ENCODE results near the gene FBP2.
"Not testable (repeated sequence)": the region's sequence is repeated elsewhere in the genome, so short reads cannot be mapped to it uniquely, and the experiment has no call there.

Gene FBP2

GRCh38 chr9:94602666-94603065, 9.0 kb upstream of the FBP2 start:
- no peak for TF ChIP-seq CTCF (conservative IDR thresholded peaks at IDR 0.05; ENCODE audit: low read depth)
- ChIA-PET POLR2A (ENCODE audit: low non-redundant PET) (no interaction called here), CTCF (interaction anchor here (1.3 kb wide), 1 partner anchor 48 kb away, joined by 3 read pairs; the partner anchor contains the start of gene PCAT7)
- no peak for DNase-seq (ENCODE audit: low spot score)
- no peak overlapping the region for H3K27ac ChIP-seq

- CTCF ChIA-PET, result interaction anchor here (0.6 to 0.9 kb wide), 3 partner anchors 47 to 795 kb away, joined by 3 to 4 read pairs (median 4); no protein-coding TSS in a partner anchor
- POLR2A ChIA-PET (ENCODE audit: low non-redundant PET), result no interaction called here
Observed at GRCh38 chr9:94600715-94601114, 7.1 kb upstream of the FBP2 start.

GRCh38 chr9:94600258-94600657, 6.6 kb upstream of the FBP2 start:
- DNase-seq (ENCODE audit: low spot score), result no peak
- no peak overlapping the region for H3K27ac ChIP-seq
- POLR2A ChIA-PET (ENCODE audit: low non-redundant PET), result no interaction called here
- no peak for TF ChIP-seq CTCF (conservative IDR thresholded peaks at IDR 0.05; ENCODE audit: low read depth)
- CTCF ChIA-PET, result interaction anchor here (0.6 to 0.9 kb wide), 2 partner anchors 46 to 181 kb away, joined by 3 to 4 read pairs; no protein-coding TSS in a partner anchor

More at GRCh38 chr9:94600715-94601114, 7.1 kb upstream of the FBP2 start:
- no peak for TF ChIP-seq CTCF (conservative IDR thresholded peaks at IDR 0.05; ENCODE audit: low read depth)
- no peak for DNase-seq (ENCODE audit: low spot score)
- no peak overlapping the region for H3K27ac ChIP-seq

- CTCF ChIA-PET, result no interaction called here
- POLR2A ChIA-PET (ENCODE audit: low non-redundant PET), result no interaction called here
- DNase-seq (ENCODE audit: low spot score), result no peak
- TF ChIP-seq CTCF (conservative IDR thresholded peaks at IDR 0.05; ENCODE audit: low read depth), result no peak
- H3K27ac ChIP-seq, result no peak overlapping the region
Observed at GRCh38 chr9:94599102-94599501, 5.5 kb upstream of the FBP2 start.

GRCh38 chr9:94592683-94593082, 941 bp downstream of the FBP2 start:
- DNase-seq (ENCODE audit: low spot score); POLR2A ChIA-PET (ENCODE audit: low non-redundant PET); CTCF ChIA-PET; H3K27ac ChIP-seq: not testable (repeated sequence)

GRCh38 chr9:94591876-94592275, 1.7 kb downstream of the FBP2 start:
- CTCF ChIA-PET, result no interaction called here
- POLR2A ChIA-PET (ENCODE audit: low non-redundant PET), result no interaction called here
- DNase-seq (ENCODE audit: low spot score), result no peak

GRCh38 chr9:94591046-94591545, 2.5 kb downstream of the FBP2 start:
- POLR2A ChIA-PET (ENCODE audit: low non-redundant PET), result not testable (repeated sequence)

More at GRCh38 chr9:94591876-94592275, 1.7 kb downstream of the FBP2 start:
- TF ChIP-seq CTCF (conservative IDR thresholded peaks at IDR 0.05; ENCODE audit: low read depth), result no peak
- no peak overlapping the region for H3K27ac ChIP-seq

GRCh38 chr9:94588681-94589080, 4.9 kb downstream of the FBP2 start:
- H3K27ac ChIP-seq, result no peak overlapping the region
- POLR2A ChIA-PET (ENCODE audit: low non-redundant PET), result no interaction called here
- DNase-seq (ENCODE audit: low spot score), result no peak
- TF ChIP-seq CTCF (conservative IDR thresholded peaks at IDR 0.05; ENCODE audit: low read depth), result no peak
- CTCF ChIA-PET, result no interaction called here

More at GRCh38 chr9:94591046-94591545, 2.5 kb downstream of the FBP2 start:
- CTCF ChIA-PET; DNase-seq (ENCODE audit: low spot score); H3K27ac ChIP-seq: not testable (repeated sequence)
